Fibroblast of peridontal ligament (primary cell): ENCODE data around the gene RWDD3.

Source experiments
- DNase-seq: peaks from one replicate; pipeline ENCODE4 v3.0.0-alpha.2; 2010; ENCODE audit errors: extremely low read depth

RWDD3 gene, protein sequence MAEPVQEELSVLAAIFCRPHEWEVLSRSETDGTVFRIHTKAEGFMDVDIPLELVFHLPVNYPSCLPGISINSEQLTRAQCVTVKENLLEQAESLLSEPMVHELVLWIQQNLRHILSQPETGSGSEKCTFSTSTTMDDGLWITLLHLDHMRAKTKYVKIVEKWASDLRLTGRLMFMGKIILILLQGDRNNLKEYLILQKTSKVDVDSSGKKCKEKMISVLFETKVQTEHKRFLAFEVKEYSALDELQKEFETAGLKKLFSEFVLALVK

GRCh38 chr1:95233737-95234500 lies at the start of gene RWDD3:
Gene RWDD3 (plus strand): TSS chr1:95234210. CDS start chr1:95234231, 21 bp downstream.
- DNase-seq = peak; percentile 85

DNA sequence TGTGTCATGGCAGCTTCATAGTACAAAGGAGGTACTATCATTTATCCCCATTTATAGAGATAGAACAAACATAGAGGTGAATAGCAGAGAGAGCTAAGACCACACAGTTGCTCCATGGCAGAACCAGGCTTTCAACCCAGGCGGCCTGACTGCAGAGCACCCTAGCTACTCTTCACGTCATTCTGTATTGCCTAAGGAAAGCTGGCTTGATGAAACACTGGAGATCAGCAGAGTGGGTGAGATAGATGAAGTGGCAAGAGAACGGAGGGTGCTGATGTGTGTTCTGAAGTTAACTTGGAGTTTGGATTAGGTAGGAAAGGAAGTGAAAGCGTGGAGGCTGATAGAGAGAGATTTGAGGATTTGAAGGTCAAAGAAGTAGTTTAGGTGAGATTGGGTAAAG lies 47.9 kb upstream of the RWDD3 start:
- DNase-seq = no peak

- no peak for DNase-seq
Observed at GRCh38 chr1:95193591-95193990, 40.4 kb upstream of the RWDD3 start.

DNA sequence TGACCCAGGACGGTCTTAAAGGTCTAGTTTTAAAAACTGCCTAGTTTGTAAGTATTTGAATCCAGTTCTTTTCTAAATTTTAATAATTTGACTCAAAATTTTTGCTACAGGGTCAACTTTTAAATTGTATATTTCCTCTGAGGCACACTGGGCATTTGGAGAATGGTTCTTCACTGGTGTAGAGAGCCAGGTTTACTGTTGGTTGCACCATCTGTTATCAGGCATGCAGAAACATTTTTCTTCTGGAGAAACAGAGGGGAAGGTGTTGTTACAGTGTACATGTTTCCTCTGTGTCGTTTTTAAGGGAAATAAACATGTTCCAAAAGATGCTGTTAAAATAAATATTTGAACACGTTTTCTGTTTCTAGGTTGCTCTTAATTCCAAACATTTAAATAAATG lies 39.0 kb upstream of the RWDD3 start:
- no peak for DNase-seq

GRCh38 chr1:95196017-95196416 lies 38.0 kb upstream of the RWDD3 start:
- no peak for DNase-seq

GRCh38 chr1:95197616-95198252 lies 36.3 kb upstream of the RWDD3 start:
- peak; percentile 60 for DNase-seq

GRCh38 chr1:95201905-95202304 lies 32.1 kb upstream of the RWDD3 start:
- DNase-seq = no peak

GRCh38 chr1:95203908-95204437 lies 30.0 kb upstream of the RWDD3 start:
- no peak for DNase-seq

DNA sequence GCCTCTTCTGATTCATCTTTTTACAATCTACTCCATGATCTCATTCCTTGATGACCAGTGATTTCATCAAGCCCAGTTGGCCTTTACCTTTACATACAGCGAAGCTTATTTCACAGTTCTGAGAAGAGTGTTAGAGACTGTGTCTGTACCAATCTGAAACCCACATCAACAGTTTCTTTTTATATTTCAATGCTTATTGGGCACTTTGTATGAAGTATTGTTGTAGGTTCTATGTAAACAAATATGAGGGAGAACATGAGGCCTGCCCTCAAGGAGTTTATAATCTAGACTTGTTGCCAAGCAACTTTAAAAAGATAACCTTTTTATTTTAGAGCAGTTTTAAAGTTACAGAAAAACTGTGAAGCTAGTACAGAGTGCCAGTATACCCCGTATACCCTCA lies 27.5 kb upstream of the RWDD3 start:
- DNase-seq = no peak

GRCh38 chr1:95207223-95207935 lies 26.6 kb upstream of the RWDD3 start:
- no peak for DNase-seq

DNA sequence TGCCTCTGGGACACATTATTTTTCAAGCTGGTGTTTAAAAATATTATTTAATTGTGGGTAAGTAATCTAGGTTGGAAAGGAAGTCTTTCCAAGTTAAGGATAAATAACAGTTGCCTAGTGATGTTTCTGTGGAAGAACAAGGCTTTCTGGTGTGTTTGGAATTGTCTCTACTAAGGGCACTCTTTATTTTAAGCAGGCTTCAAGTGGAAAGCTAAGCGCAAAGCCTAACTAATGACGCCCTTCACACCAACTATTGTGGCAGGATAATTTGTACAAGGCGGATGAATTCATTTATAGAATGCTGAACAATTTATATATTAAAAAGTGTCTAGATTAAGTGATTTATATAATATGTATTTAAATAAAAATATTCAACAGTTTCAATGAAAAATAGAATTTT lies 25.1 kb upstream of the RWDD3 start:
- no peak for DNase-seq

GRCh38 chr1:95209291-95209690 lies 24.7 kb upstream of the RWDD3 start:
- DNase-seq = no peak

DNA sequence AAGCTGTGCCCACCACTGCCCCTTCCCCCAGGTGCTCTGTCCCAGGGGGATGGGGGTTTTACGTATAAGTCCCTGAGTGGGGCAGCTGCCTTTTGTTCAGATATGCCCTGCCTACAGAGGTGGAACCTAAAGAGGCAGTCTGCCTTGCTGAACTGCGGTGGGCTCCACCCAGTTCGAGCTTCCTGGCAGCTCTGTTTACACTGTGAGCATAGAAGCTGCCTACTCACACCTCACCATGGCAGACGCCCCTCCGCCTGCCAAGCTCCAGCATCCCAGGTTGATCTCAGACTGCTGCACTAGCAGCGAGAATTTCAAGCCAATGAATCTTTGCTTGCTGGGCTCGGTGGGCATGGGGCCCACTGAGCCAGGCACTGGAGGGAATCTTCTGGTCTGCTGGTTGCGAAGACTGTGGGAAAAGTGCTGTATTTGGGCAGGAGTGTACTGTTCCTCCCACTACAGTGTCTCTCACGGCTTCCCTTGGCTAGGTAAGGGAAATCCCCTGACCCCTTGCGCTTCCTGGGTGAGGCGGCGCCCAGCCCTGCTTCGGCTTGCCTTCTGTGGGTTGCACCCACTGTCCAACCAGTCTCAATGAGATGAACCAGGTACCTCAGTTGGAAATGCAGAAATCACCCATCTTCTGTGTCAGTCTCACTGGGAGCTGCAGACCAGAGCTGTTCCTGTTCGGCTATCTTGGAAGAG lies 17.6 kb upstream of the RWDD3 start:
- no peak for DNase-seq

GRCh38 chr1:95217371-95217770 lies 16.6 kb upstream of the RWDD3 start:
- no peak for DNase-seq

DNA sequence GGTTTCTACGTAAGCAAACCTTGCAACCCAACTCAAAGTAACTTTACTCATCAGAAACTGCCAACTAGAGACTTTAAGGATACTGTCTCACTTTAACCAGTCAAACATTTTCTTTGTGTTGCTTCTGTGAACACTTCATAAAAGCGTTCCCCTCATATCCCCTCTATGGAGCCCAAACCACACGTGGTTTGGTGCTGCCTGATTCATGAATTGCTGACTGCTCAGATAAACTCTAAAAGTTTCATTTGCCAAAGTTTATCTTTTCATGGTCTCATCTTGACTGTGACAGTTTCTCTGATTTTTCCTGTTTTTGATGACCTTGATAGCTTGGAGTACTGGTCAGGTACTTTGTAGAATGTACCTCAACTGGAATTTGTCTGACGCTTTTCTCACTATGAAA lies 14.6 kb upstream of the RWDD3 start:
- DNase-seq = no peak

GRCh38 chr1:95221306-95221705 lies 12.7 kb upstream of the RWDD3 start:
- DNase-seq = no peak

- DNase-seq = no peak
Observed at GRCh38 chr1:95222629-95223028, 11.4 kb upstream of the RWDD3 start.

DNA sequence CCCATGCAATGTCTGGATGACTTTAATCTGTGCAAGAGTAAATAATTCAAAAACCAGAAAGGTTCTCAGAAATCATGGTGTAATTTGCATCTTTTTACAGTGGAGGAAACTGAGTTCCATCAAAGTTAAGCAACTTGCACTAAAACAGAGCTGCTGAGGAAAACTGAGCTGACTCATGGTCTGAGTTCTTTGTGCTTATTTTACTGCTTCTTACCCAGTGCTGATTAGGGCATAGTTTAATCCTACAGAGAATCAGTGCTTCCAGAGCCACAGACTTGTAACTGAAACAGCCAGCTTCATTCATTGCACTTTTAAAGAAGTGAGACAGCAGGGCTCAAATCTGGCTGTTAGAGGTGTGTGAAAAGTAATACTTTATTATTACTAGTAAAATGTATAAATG lies 10.9 kb upstream of the RWDD3 start:
- DNase-seq = peak; percentile 85

- DNase-seq = no peak
Observed at GRCh38 chr1:95226781-95227660, 7.0 kb upstream of the RWDD3 start.

GRCh38 chr1:95229037-95229436 lies 5.0 kb upstream of the RWDD3 start:
- no peak for DNase-seq
